ENCODE measurements around the gene MLIP.
"Not testable (repeated sequence)": the region's sequence is repeated elsewhere in the genome, so short reads cannot be mapped to it uniquely, and the experiment has no call there.

Gene MLIP

DNA sequence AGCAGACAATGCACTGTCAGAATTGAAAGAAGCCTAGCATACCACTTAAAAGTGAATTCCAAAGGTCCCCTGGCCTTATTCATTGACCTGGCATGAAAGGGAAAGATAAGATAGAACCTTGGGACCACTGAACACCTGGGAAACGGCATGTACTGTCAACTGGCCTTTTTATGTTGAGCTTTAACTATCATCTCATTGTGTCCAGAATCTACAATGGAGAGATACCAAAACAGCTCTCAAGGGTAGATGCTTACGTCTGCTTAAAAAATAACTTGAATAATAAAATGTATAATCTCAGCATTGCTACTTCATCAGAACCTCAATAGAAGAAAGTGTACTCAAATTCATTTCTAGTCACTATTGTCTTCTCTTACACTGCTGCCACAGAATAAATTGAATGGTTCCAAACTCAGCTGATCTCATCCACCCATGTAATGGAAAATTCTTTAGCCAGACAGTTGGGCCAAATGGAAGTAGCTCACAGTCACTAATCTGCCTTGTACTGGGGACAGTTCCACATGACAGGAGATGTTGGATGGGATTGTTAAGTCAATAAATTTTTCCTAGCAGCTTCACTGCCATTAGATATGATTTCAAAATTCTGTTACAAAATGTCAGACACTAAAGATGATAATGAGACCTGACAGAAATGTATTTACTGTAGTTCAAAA is 93.8 kb downstream of the MLIP start:
- H3K4me3 ChIP-seq (ENCODE audit: low read depth in 1 of 2, low read length in 1 of 2) = no peak overlapping the region
- no peak overlapping the region for H3K27ac ChIP-seq
- H3K4me1 ChIP-seq (ENCODE audit: control insufficient read depth in 1 of 2, insufficient read depth in 1 of 2, low read depth in 1 of 2, low read length in 1 of 2) = peaks cover 0 to 2% of the 10 kb centered on the region in 2 experiments
- TF ChIP-seq CTCF (IDR thresholded peaks at IDR 0.05) = no peak
- H3K36me3 ChIP-seq = no peaks in the 10 kb centered on the region
- H3K9me3 ChIP-seq = no peaks in the 10 kb centered on the region
- no peaks in the 10 kb centered on the region for H3K27me3 ChIP-seq

- H3K27ac ChIP-seq = no peak overlapping the region
- no peaks in the 10 kb centered on the region for H3K36me3 ChIP-seq
- no peak overlapping the region for H3K4me3 ChIP-seq (ENCODE audit: low read depth in 1 of 2, low read length in 1 of 2)
- TF ChIP-seq CTCF (IDR thresholded peaks at IDR 0.05) = no peak
- no peaks in the 10 kb centered on the region for H3K27me3 ChIP-seq
- no peaks in the 10 kb centered on the region for H3K9me3 ChIP-seq
- H3K4me1 ChIP-seq (ENCODE audit: control insufficient read depth in 1 of 2, insufficient read depth in 1 of 2, low read depth in 1 of 2, low read length in 1 of 2) = no peaks in the 10 kb centered on the region
These were observed 95.3 kb downstream of the MLIP start for GRCh38 chr6:54206510-54206909.

DNA sequence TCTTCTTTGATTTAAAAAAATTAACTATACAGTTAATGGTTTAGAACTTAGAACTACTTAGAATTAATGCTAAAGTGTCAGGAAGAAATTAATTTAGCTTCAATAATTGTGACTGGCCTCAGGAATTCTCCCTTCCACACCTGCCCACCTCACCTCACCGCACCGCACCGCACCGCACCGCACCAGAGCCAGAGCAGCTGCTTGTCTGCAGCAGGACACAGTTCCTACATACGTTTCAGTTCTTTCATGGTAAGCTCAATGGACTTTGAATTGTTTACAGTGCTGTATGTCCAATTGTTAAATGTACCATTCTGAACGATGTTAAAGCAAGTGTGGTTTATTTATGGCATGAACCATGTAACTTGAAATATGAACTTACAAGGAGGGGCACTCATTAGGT is 98.7 kb downstream of the MLIP start:
- not testable (repeated sequence) for H3K4me1 ChIP-seq (ENCODE audit: control insufficient read depth in 1 of 2, insufficient read depth in 1 of 2, low read depth in 1 of 2, low read length in 1 of 2); H3K4me3 ChIP-seq (ENCODE audit: low read depth in 1 of 2, low read length in 1 of 2); H3K36me3 ChIP-seq; H3K9me3 ChIP-seq; H3K27ac ChIP-seq; H3K27me3 ChIP-seq

DNA sequence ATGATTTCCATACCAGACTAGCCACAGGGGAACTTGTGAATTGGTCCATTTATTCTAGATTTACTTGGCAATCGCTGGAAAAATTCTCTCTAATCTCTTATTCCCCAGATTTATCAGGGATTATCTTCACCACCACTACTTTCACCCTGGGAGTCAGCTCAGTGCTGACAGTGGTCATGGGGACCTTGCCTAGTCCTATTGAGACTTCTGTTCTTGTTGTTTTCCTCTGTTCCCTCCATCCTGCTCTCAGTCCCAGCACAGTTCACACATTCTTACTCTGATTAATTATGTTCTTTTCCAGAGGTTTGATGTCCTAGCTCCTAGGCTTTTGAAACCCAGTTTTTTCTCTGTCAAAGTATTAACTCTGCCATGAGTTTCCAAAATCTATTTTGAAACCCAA is 103.0 kb downstream of the MLIP start:
- no peak overlapping the region for H3K27ac ChIP-seq
- no peaks in the 10 kb centered on the region for H3K9me3 ChIP-seq
- H3K4me3 ChIP-seq (ENCODE audit: low read depth in 1 of 2, low read length in 1 of 2) = no peak overlapping the region
- no peaks in the 10 kb centered on the region for H3K27me3 ChIP-seq
- H3K4me1 ChIP-seq (ENCODE audit: control insufficient read depth in 1 of 2, insufficient read depth in 1 of 2, low read depth in 1 of 2, low read length in 1 of 2) = peaks cover 14 to 15% of the 10 kb centered on the region in 2 experiments
- no peaks in the 10 kb centered on the region for H3K36me3 ChIP-seq
- no peak for TF ChIP-seq CTCF (IDR thresholded peaks at IDR 0.05)

GRCh38 chr6:54216336-54216735 is 105.1 kb downstream of the MLIP start:
- no peak overlapping the region for H3K27ac ChIP-seq
- no peaks in the 10 kb centered on the region for H3K36me3 ChIP-seq
- peaks cover 14 to 15% of the 10 kb centered on the region in 2 experiments for H3K4me1 ChIP-seq (ENCODE audit: control insufficient read depth in 1 of 2, insufficient read depth in 1 of 2, low read depth in 1 of 2, low read length in 1 of 2)
- no peaks in the 10 kb centered on the region for H3K9me3 ChIP-seq
- H3K4me3 ChIP-seq (ENCODE audit: low read depth in 1 of 2, low read length in 1 of 2) = no peak overlapping the region
- H3K27me3 ChIP-seq = no peaks in the 10 kb centered on the region
- TF ChIP-seq CTCF (IDR thresholded peaks at IDR 0.05) = no peak

- no peaks in the 10 kb centered on the region for H3K36me3 ChIP-seq
- no peaks in the 10 kb centered on the region for H3K9me3 ChIP-seq
- H3K4me1 ChIP-seq (ENCODE audit: control insufficient read depth in 1 of 2, insufficient read depth in 1 of 2, low read depth in 1 of 2, low read length in 1 of 2) = peaks cover 14 to 15% of the 10 kb centered on the region in 2 experiments
- peak overlapping the region; percentile 44 for H3K27ac ChIP-seq
- H3K4me3 ChIP-seq (ENCODE audit: low read depth in 1 of 2, low read length in 1 of 2) = no peak overlapping the region
- H3K27me3 ChIP-seq = no peaks in the 10 kb centered on the region
- no peak for TF ChIP-seq CTCF (IDR thresholded peaks at IDR 0.05)
These were observed 105.8 kb downstream of the MLIP start for GRCh38 chr6:54217018-54217417.

All from neutrophil (primary cell).